ENCODE data around the gene ZNF516. TPM values are rescaled to one million over a fixed set of nuclear protein-coding genes. Genes with fewer than 3 reads are reported as not detected.
"Not testable (repeated sequence)": the region's sequence is repeated elsewhere in the genome, so short reads cannot be mapped to it uniquely, and the experiment has no call there.

The ZNF516 gene
- total and polyA plus RNA-seq, 4 donors = 2.5 to 12.2 (median 7.6) TPM

GRCh38 chr18:76538846-76539245 is 43.8 kb upstream of the ZNF516 start:
- Histone ChIP-seq H3K36me3 (ENCODE audit: control insufficient read depth in 4 of 4, insufficient read depth in 3 of 4, low read depth in 1 of 4, low read length in 3 of 4) (no peaks in the 10 kb centered on the region), H3K4me1 (ENCODE audit: control insufficient read depth in 4 of 4, insufficient read depth in 4 of 4, low read length in 3 of 4) (no peaks in the 10 kb centered on the region), H3K9ac (ENCODE audit: low read depth in 1 of 2, low read length in 2 of 2) (no peak overlapping the region), H3K27ac (ENCODE audit: low read depth in 1 of 2, low read length in 2 of 2) (no peak overlapping the region), H3K27me3 (ENCODE audit: control insufficient read depth in 4 of 4, insufficient read depth in 4 of 4, low read length in 3 of 4) (no peaks in the 10 kb centered on the region), H3K9me3 (ENCODE audit: control insufficient read depth in 4 of 4, low read length in 3 of 4) (no peaks in the 10 kb centered on the region), H3K4me3 (ENCODE audit: low read depth in 1 of 3, low read length in 3 of 3) (no peak overlapping the region)
- no peak for DNase-seq (ENCODE audit: low spot score)
- TF ChIP-seq FOXA2 (IDR thresholded peaks at IDR 0.05) (no peak), HNF4A (conservative IDR thresholded peaks at IDR 0.05) (no peak), JUND (IDR thresholded peaks at IDR 0.05) (no peak), NR2F2 (IDR thresholded peaks at IDR 0.05) (no peak), CTCF (IDR thresholded peaks at IDR 0.05; ENCODE audit: low read depth, low read length, missing input control) (no peak)
- 91% methylated on average over 11 of the region's 11 CpGs for WGBS

DNA sequence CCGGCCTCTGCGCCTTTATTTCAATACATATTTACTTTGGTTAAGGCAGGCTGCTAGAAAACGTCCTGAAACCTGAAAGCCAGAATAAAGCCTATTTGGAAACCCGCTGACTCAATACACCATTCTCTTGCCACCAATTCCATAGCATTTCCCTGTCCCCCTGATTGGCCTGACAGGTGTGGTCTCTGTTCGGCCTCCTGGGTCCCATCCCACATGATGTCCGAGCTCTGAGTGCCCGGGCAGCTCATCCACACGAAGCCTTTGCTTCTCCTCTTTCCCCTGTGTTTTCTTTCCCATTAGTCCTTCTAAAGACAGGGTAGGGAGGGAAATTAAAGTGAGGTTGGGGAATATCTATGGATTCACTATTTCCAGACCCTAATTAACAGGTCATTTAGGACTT is 42.6 kb upstream of the ZNF516 start:
- Histone ChIP-seq H3K4me3 (ENCODE audit: low read depth in 1 of 3, low read length in 3 of 3) (no peak overlapping the region), H3K36me3 (ENCODE audit: control insufficient read depth in 4 of 4, insufficient read depth in 3 of 4, low read depth in 1 of 4, low read length in 3 of 4) (no peaks in the 10 kb centered on the region), H3K9ac (ENCODE audit: low read depth in 1 of 2, low read length in 2 of 2) (no peak overlapping the region), H3K4me1 (ENCODE audit: control insufficient read depth in 4 of 4, insufficient read depth in 4 of 4, low read length in 3 of 4) (no peaks in the 10 kb centered on the region), H3K27ac (ENCODE audit: low read depth in 1 of 2, low read length in 2 of 2) (no peak overlapping the region), H3K9me3 (ENCODE audit: control insufficient read depth in 4 of 4, low read length in 3 of 4) (no peaks in the 10 kb centered on the region), H3K27me3 (ENCODE audit: control insufficient read depth in 4 of 4, insufficient read depth in 4 of 4, low read length in 3 of 4) (no peaks in the 10 kb centered on the region)
- WGBS = 86% methylated on average over 8 of the region's 8 CpGs
- no peak for DNase-seq (ENCODE audit: low spot score)
- no peak for TF ChIP-seq CTCF (IDR thresholded peaks at IDR 0.05; ENCODE audit: low read depth, low read length, missing input control)

- not testable (repeated sequence) for DNase-seq (ENCODE audit: low spot score); H3K36me3 ChIP-seq (ENCODE audit: control insufficient read depth in 4 of 4, insufficient read depth in 3 of 4, low read depth in 1 of 4, low read length in 3 of 4); H3K4me3 ChIP-seq (ENCODE audit: low read depth in 1 of 3, low read length in 3 of 3); H3K9ac ChIP-seq (ENCODE audit: low read depth in 1 of 2, low read length in 2 of 2); H3K27ac ChIP-seq (ENCODE audit: low read depth in 1 of 2, low read length in 2 of 2); H3K27me3 ChIP-seq (ENCODE audit: control insufficient read depth in 4 of 4, insufficient read depth in 4 of 4, low read length in 3 of 4); H3K9me3 ChIP-seq (ENCODE audit: control insufficient read depth in 4 of 4, low read length in 3 of 4); H3K4me1 ChIP-seq (ENCODE audit: control insufficient read depth in 4 of 4, insufficient read depth in 4 of 4, low read length in 3 of 4)
- 95% methylated on average over 5 of the region's 5 CpGs for WGBS
Observed at GRCh38 chr18:76536593-76536992, 41.6 kb upstream of the ZNF516 start.

DNA sequence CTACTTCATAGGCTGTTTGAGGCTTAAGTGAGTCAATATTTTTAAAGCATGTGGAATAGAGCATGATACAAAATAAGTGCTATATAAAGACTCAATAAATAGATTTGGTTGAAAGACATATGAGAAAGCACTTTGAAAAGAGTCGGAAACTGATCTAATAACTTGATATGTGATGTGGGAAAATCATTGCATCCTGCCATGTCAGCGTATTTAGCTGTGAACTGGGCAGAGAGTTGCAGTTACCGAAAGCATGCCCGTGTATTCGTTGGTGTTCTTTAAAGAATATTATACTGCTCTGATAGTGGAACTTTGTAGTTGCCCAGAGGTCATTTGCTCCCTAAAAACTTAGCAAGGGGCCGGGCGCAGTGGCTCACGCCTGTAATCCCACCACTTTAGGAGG is 37.8 kb upstream of the ZNF516 start:
- Histone ChIP-seq H3K27ac (ENCODE audit: low read depth in 1 of 2, low read length in 2 of 2) (no peak overlapping the region), H3K36me3 (ENCODE audit: control insufficient read depth in 4 of 4, insufficient read depth in 3 of 4, low read depth in 1 of 4, low read length in 3 of 4) (no peaks in the 10 kb centered on the region), H3K4me1 (ENCODE audit: control insufficient read depth in 4 of 4, insufficient read depth in 4 of 4, low read length in 3 of 4) (peaks cover 5 to 14% (median 11%) of the 10 kb centered on the region in 4 donors), H3K9ac (ENCODE audit: low read depth in 1 of 2, low read length in 2 of 2) (no peak overlapping the region), H3K9me3 (ENCODE audit: control insufficient read depth in 4 of 4, low read length in 3 of 4) (no peaks in the 10 kb centered on the region), H3K27me3 (ENCODE audit: control insufficient read depth in 4 of 4, insufficient read depth in 4 of 4, low read length in 3 of 4) (no peaks in the 10 kb centered on the region), H3K4me3 (ENCODE audit: low read depth in 1 of 3, low read length in 3 of 3) (no peak overlapping the region)
- no peak for DNase-seq (ENCODE audit: low spot score)
- 95% methylated on average over 8 of the region's 8 CpGs for WGBS
- no peak for TF ChIP-seq FOXA2 (IDR thresholded peaks at IDR 0.05)
- TF ChIP-seq FOXA1 (IDR thresholded peaks at IDR 0.05) = no peak
- TF ChIP-seq RAD21 (IDR thresholded peaks at IDR 0.05) = no peak
- TF ChIP-seq CTCF (IDR thresholded peaks at IDR 0.05; ENCODE audit: low read depth, low read length, missing input control) = no peak
- no peak for TF ChIP-seq HNF4A (conservative IDR thresholded peaks at IDR 0.05)
- TF ChIP-seq GABPA (IDR thresholded peaks at IDR 0.05 in 1 of 2, conservative IDR thresholded peaks at IDR 0.05 in 1 of 2) = no peak
- no peak for TF ChIP-seq HNF4G (IDR thresholded peaks at IDR 0.05)
- TF ChIP-seq MAX (IDR thresholded peaks at IDR 0.05) = no peak
- TF ChIP-seq REST (IDR thresholded peaks at IDR 0.05) = no peak
- no peak for TF ChIP-seq RXRA (IDR thresholded peaks at IDR 0.05)
- TF ChIP-seq, protein P1, sequence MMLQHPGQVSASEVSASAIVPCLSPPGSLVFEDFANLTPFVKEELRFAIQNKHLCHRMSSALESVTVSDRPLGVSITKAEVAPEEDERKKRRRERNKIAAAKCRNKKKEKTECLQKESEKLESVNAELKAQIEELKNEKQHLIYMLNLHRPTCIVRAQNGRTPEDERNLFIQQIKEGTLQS (IDR thresholded peaks at IDR 0.05) = no peak

Measured in liver (tissue), 9 donors.